Fibroblast of lung (primary cell): ENCODE data around the gene OR52B6.

Experiments
- EZH2 ChIP-seq: IDR thresholded peaks from 2 replicates; pipeline ENCODE4 v1.5.1; 2012; ENCODE audit warnings: low read length, control low read depth, mild to moderate bottlenecking; ENCODE audit errors: missing control alignments
- TF ChIP-seq, protein P1 (sequence below), 2 donors: IDR thresholded peaks in 1 of 2; conservative IDR thresholded peaks in 1 of 2; 1 replicate in 1 of 2; 2 replicates in 1 of 2; pipeline ENCODE4 v1.5.1; 2011 to 2012; ENCODE audit warnings: low read length in 2 of 2, control low read depth in 1 of 2, inconsistent platforms in 1 of 2, low read depth in 1 of 2, mild to moderate bottlenecking in 1 of 2

DNA sequence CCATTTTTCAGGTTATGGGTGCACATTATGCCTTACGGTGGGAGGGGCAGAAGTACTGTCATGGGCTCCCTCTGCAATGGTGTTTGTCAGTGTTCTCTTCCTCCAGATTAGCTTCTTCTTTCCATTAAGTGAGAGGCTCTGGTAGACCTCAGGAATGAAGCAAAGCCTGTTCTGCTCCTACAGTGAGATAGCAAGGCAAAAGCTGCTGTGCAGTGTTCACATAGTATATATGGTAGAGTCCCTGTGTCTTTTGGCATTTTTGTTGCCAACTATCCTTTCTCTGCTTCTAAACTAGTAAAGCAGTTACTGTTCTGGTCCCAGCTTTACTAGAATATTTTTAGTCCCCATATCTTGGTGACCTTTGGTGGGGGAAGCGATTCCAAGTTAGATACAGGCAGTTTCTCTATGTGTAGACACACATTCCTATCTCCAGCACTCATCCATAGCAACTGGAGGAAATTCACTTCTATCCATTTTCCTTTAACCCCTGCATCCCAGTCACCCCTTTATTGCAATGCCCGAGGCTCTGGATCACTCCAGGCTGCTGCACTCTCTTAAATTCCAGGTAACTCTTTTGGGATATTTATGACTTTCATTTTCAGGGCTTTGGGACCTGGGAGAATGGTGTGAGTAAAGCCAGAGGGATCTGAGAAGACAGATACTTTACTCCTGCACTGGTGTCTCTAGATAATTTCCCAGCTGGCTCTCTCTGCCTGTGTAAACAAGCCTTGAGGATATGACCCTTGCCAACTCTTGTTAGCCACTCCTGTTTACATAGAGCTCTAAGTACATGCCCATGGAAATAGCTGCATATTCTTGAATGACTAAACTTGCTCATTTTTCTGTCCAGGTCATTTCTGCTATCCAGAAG, 40.2 kb downstream of the OR52B6 start:
- TF ChIP-seq, protein P1, sequence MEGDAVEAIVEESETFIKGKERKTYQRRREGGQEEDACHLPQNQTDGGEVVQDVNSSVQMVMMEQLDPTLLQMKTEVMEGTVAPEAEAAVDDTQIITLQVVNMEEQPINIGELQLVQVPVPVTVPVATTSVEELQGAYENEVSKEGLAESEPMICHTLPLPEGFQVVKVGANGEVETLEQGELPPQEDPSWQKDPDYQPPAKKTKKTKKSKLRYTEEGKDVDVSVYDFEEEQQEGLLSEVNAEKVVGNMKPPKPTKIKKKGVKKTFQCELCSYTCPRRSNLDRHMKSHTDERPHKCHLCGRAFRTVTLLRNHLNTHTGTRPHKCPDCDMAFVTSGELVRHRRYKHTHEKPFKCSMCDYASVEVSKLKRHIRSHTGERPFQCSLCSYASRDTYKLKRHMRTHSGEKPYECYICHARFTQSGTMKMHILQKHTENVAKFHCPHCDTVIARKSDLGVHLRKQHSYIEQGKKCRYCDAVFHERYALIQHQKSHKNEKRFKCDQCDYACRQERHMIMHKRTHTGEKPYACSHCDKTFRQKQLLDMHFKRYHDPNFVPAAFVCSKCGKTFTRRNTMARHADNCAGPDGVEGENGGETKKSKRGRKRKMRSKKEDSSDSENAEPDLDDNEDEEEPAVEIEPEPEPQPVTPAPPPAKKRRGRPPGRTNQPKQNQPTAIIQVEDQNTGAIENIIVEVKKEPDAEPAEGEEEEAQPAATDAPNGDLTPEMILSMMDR (conservative IDR thresholded peaks at IDR 0.05 in 1 of 2, IDR thresholded peaks at IDR 0.05 in 1 of 2; ENCODE audit: low read depth in 1 of 2, low read length in 2 of 2), result no peak
- no peak for TF ChIP-seq EZH2
